ENCODE data around the gene LRRTM4. TPM values are rescaled to one million over a fixed set of nuclear protein-coding genes. Genes with fewer than 3 reads are reported as not detected.

Gene LRRTM4
- total RNA-seq, 4 donors from 2014 or later = not detected

DNA sequence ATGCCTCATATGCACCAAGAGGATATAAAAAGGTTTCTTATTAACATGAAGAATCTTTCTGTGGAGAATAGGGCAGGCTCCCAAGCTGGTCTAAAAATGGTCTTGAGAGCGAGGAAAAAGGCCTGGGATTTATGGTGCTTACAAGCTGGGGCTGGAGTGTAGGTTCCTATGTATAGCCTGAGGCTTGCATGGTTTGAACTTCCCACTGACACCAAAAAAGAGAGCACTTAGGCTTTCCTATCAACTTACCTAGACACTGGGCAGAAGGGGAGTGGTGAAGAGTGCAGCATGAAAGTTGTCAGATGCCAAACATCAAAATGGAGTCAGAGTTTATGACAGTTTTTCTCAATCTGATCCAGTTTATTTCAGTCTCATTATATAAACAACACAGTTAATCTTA, 784.6 kb downstream of the LRRTM4 start:
- Histone ChIP-seq H3K9me3 (no peaks in the 10 kb centered on the region), H3K4me1 (no peaks in the 10 kb centered on the region), H3K27me3 (no peaks in the 10 kb centered on the region), H3K36me3 (no peaks in the 10 kb centered on the region), H3K27ac (no peak overlapping the region), H3K4me3 (no peak overlapping the region)
- DNase-seq = no peak
- TF ChIP-seq POLR2A (IDR thresholded peaks at IDR 0.05) = no peak
- TF ChIP-seq, protein P1, sequence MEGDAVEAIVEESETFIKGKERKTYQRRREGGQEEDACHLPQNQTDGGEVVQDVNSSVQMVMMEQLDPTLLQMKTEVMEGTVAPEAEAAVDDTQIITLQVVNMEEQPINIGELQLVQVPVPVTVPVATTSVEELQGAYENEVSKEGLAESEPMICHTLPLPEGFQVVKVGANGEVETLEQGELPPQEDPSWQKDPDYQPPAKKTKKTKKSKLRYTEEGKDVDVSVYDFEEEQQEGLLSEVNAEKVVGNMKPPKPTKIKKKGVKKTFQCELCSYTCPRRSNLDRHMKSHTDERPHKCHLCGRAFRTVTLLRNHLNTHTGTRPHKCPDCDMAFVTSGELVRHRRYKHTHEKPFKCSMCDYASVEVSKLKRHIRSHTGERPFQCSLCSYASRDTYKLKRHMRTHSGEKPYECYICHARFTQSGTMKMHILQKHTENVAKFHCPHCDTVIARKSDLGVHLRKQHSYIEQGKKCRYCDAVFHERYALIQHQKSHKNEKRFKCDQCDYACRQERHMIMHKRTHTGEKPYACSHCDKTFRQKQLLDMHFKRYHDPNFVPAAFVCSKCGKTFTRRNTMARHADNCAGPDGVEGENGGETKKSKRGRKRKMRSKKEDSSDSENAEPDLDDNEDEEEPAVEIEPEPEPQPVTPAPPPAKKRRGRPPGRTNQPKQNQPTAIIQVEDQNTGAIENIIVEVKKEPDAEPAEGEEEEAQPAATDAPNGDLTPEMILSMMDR (IDR thresholded peaks at IDR 0.05) = no peak

DNA sequence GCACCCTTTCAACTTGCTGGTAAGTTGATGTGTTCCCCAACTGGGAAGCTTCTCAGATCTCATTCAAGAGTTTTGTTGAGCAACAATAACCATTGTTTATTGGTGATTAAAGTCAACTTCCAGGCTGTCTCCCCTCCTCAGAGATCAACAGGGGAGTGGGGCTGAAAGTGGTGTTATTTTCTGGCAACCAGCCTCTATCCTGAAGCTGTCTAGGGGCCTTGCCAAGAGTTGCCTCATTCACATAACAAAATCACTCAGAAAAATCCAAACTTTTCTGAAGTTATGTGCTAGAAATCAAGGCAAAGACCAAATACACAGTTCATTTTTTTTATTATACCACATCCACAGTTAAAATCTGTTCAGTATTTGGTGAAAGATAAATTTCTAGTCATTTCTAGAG, 788.4 kb downstream of the LRRTM4 start:
- Histone ChIP-seq H3K36me3 (no peaks in the 10 kb centered on the region), H3K9me3 (no peaks in the 10 kb centered on the region), H3K4me1 (no peaks in the 10 kb centered on the region), H3K4me3 (no peak overlapping the region), H3K27me3 (no peaks in the 10 kb centered on the region), H3K27ac (no peak overlapping the region)
- DNase-seq = no peak
- TF ChIP-seq, protein P1 (IDR thresholded peaks at IDR 0.05) = no peak
- no peak for TF ChIP-seq POLR2A (IDR thresholded peaks at IDR 0.05)

DNA sequence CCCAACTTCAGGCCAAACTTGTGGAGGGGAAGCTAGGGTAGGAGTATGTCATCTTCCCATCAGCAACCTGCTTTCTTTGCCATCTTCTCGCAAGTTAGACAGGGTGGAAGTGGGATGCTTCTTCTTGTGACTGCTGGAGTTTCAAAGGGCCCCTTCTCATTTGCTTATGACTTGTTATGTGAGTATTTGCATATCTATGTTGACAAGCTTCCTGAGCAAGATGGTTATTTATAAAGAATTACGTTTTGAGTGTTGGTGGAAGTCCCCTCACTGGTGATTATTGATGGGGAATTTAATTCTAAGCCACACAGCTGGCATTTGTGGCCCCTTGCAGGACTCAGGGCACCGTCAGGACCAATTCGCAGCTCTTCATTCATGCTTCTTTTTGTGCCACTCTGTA, 791.0 kb downstream of the LRRTM4 start:
- TF ChIP-seq, protein P1 (IDR thresholded peaks at IDR 0.05) = no peak
- no peak for TF ChIP-seq POLR2A (IDR thresholded peaks at IDR 0.05)
- no peak overlapping the region for H3K27ac ChIP-seq
- H3K9me3 ChIP-seq = no peaks in the 10 kb centered on the region
- H3K36me3 ChIP-seq = no peaks in the 10 kb centered on the region
- H3K4me1 ChIP-seq = no peaks in the 10 kb centered on the region
- no peaks in the 10 kb centered on the region for H3K27me3 ChIP-seq
- no peak for DNase-seq
- no peak overlapping the region for H3K4me3 ChIP-seq

DNA sequence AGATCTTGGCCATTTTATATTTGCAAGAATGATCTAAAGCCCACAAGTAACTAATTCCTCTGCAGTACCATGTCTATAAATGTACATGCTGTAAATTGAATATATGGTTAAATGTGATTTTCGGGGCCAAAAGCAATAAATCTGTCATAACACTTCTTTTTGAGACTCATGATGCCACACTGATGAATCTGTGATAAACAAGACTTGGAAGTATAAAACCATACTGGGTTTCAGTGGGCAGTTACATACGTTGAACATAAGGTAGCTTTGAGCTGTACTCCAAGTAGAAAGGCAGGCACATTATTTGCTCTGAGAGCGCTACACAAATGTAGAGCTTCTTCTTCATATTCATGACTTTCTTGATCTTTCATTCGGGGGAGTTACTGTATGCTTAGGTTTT, 792.2 kb downstream of the LRRTM4 start:
- H3K9me3 ChIP-seq = no peaks in the 10 kb centered on the region
- H3K27ac ChIP-seq = no peak overlapping the region
- TF ChIP-seq POLR2A (IDR thresholded peaks at IDR 0.05) = no peak
- TF ChIP-seq, protein P1 (IDR thresholded peaks at IDR 0.05) = no peak
- no peaks in the 10 kb centered on the region for H3K36me3 ChIP-seq
- H3K4me1 ChIP-seq = no peaks in the 10 kb centered on the region
- DNase-seq = no peak
- no peaks in the 10 kb centered on the region for H3K27me3 ChIP-seq
- H3K4me3 ChIP-seq = no peak overlapping the region

DNA sequence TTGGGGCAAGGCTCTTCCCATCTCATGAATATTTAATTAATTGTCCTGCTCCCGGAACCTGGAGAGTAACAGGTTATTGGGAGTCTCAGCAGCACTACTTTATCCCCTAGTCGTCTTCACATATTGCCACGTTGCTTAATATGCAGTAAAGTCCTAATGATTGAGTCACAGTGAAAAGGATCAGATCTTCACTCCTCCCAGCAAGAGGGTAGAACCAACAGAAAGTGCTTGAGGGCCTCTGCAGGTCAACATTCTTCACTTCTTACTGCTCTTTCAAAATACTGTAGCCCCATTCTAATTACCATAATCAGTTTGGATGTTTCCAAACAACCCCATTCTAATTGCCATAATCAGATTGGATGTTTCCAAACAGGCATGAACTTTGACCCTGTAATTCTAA, 801.0 kb downstream of the LRRTM4 start:
- H3K27ac ChIP-seq = no peak overlapping the region
- no peak for TF ChIP-seq POLR2A (IDR thresholded peaks at IDR 0.05)
- TF ChIP-seq, protein P1 (IDR thresholded peaks at IDR 0.05) = no peak
- H3K4me3 ChIP-seq = no peak overlapping the region
- H3K27me3 ChIP-seq = no peaks in the 10 kb centered on the region
- no peaks in the 10 kb centered on the region for H3K9me3 ChIP-seq
- H3K4me1 ChIP-seq = no peaks in the 10 kb centered on the region
- H3K36me3 ChIP-seq = no peaks in the 10 kb centered on the region
- DNase-seq = no peak

DNA sequence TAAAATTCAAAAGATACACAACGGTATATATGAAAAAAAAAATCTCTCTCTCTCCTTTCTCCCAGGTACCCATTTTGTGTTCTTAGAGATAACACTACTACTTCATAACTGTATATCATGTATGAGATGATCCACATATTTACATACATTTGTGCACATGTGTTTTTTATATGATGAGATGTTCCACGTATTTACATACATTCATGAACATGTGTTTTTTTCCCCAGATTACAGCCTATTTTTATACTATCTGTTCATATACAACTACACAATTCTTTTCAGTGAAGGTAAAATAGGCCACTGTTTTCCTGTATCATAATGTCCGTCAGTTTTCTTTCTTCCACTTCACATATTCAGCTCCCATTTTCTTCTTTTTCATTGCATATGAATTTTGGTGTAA, 808.9 kb downstream of the LRRTM4 start:
- Histone ChIP-seq H3K4me1 (no peaks in the 10 kb centered on the region), H3K27ac (no peak overlapping the region), H3K27me3 (no peaks in the 10 kb centered on the region), H3K9me3 (no peaks in the 10 kb centered on the region), H3K36me3 (no peaks in the 10 kb centered on the region), H3K4me3 (no peak overlapping the region)
- no peak for TF ChIP-seq POLR2A (IDR thresholded peaks at IDR 0.05)
- TF ChIP-seq, protein P1 (IDR thresholded peaks at IDR 0.05) = no peak
- no peak for DNase-seq
